Kidney epithelial cell (primary cell): ENCODE results near the gene CDK14. TPM values are rescaled to one million over a fixed set of nuclear protein-coding genes. Genes with fewer than 3 reads are reported as not detected.
"Not testable (repeated sequence)": the region's sequence is repeated elsewhere in the genome, so short reads cannot be mapped to it uniquely, and the experiment has no call there.

Source experiments
- DNase-seq: peaks from one replicate; pipeline ENCODE4 v3.0.0-alpha.2; 2010; ENCODE audit warnings: low read depth
- H3K27me3 ChIP-seq: 2 replicates; pipeline ENCODE4 v1.6.0; 2011; ENCODE audit warnings: low read length; ENCODE audit not compliant: control insufficient read depth, insufficient read depth
- H3K36me3 ChIP-seq: 2 replicates; pipeline ENCODE4 v1.5.1; 2011; ENCODE audit warnings: low read length; ENCODE audit not compliant: control insufficient read depth, insufficient read depth
- H3K4me3 ChIP-seq: 2 replicates; pipeline ENCODE4 v1.5.1; 2011; ENCODE audit warnings: low read depth, mild to moderate bottlenecking, control low read depth, low read length
- CTCF ChIP-seq: IDR thresholded peaks from 2 replicates; pipeline ENCODE4 v1.5.1; 2011; ENCODE audit warnings: mild to moderate bottlenecking, moderate library complexity, low read length, control low read depth, inconsistent platforms; ENCODE audit not compliant: insufficient read depth, poor library complexity, severe bottlenecking
- total RNA-seq: library from RNA; depleted of rRNA; stranded (reverse); fragments of >200 nt; gene quantifications from 2 replicates; pipeline ENCODE4 v1.2.3, GENCODE V29; 2015

Gene CDK14
- total RNA-seq, 1 donor from 2014 or later: 18.2 TPM

- no peak for TF ChIP-seq CTCF
- Histone ChIP-seq H3K4me3 (no peak overlapping the region), H3K36me3 (no peaks in the 10 kb centered on the region), H3K27me3 (no peaks in the 10 kb centered on the region)
- DNase-seq: no peak
These were observed 155.5 kb downstream of the CDK14 start for GRCh38 chr7:90751595-90751994.

GRCh38 chr7:90752051-90752450 is 155.9 kb downstream of the CDK14 start:
- H3K4me3 ChIP-seq: no peak overlapping the region
- H3K36me3 ChIP-seq: no peaks in the 10 kb centered on the region
- no peak for DNase-seq
- H3K27me3 ChIP-seq: no peaks in the 10 kb centered on the region
- no peak for TF ChIP-seq CTCF

- Histone ChIP-seq H3K4me3 (no peak overlapping the region), H3K27me3 (no peaks in the 10 kb centered on the region), H3K36me3 (no peaks in the 10 kb centered on the region)
- TF ChIP-seq CTCF: no peak
- no peak for DNase-seq
These were observed 158.9 kb downstream of the CDK14 start for GRCh38 chr7:90755041-90755440.

- Histone ChIP-seq H3K27me3 (no peaks in the 10 kb centered on the region), H3K4me3 (no peak overlapping the region), H3K36me3 (no peaks in the 10 kb centered on the region)
- DNase-seq: no peak
- no peak for TF ChIP-seq CTCF
These were observed 160.2 kb downstream of the CDK14 start for GRCh38 chr7:90756366-90756765.

GRCh38 chr7:90757565-90757950 is 161.4 kb downstream of the CDK14 start:
- not testable (repeated sequence) for H3K36me3 ChIP-seq, H3K27me3 ChIP-seq, H3K4me3 ChIP-seq, DNase-seq

GRCh38 chr7:90758933-90759562 is 162.9 kb downstream of the CDK14 start:
- DNase-seq: no peak
- H3K4me3 ChIP-seq: no peak overlapping the region
- no peak for TF ChIP-seq CTCF
- no peaks in the 10 kb centered on the region for H3K36me3 ChIP-seq
- no peaks in the 10 kb centered on the region for H3K27me3 ChIP-seq
